Activated CD4-positive, alpha-beta T cell treated with anti-CD3 and anti-CD28 coated beads, Interleukin-2, Interleukin-4, amounts not matched to agents 100 ng/mL and 50 ng/mL, durations not matched to agents 16 hours and 8 hours (primary cell): ENCODE data around the gene CHD5.
A peak's percentile ranks its signal among the peaks of the same experiment; 100 is the strongest.

ENCODE experiments used
- DNase-seq: peaks from one replicate; pipeline ENCODE4 v3.0.0-alpha.2; 2020; ENCODE audit warnings: low spot score

CHD5 gene

GRCh38 chr1:6111991-6112689, 68.0 kb downstream of the CHD5 start:
- no peak for DNase-seq

GRCh38 chr1:6111571-6111970, 68.5 kb downstream of the CHD5 start:
- no peak for DNase-seq

GRCh38 chr1:6110326-6110725, 69.8 kb downstream of the CHD5 start:
- DNase-seq: no peak

DNA sequence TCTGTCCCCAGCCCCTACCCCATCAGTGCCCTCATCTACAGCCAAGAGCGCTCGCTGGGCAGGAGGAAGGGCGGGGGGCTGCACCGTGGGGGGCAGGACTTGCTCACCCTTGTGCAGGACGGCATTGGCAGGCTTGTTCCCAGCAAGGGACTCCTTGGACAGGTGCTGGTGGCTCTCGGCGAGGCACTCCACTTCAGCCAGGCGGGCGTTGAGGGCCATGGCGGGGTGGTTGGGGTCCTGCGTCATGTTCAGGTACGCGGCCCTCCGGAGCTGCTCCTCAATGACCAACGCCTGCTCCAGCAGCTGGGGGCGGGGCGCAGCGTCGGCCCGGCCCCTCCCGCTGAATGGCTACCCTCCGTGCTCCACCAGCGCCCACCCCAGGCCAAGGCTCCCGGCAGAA, 70.4 kb downstream of the CHD5 start:
- DNase-seq: no peak

GRCh38 chr1:6108937-6109614, 71.0 kb downstream of the CHD5 start:
- DNase-seq: peak; percentile 42

DNA sequence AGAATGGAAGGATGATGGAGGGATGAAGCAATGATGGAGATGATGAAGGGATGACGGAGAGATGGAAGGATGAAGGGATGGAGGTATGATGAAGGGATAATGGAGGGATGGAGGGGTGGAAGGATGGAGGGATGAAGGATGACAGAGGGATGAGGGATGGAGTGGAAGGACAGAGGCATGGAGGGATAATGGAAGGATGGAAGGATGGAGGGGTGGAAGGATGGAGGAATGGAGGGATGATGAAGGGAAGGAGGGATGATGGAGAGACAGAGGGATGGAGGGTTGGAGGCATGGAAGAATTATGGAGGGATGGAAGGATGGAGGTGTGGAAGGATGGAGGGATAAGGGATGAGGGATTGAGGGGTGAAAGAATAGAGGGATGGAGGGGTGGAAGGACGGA, 71.6 kb downstream of the CHD5 start:
- DNase-seq: no peak

DNA sequence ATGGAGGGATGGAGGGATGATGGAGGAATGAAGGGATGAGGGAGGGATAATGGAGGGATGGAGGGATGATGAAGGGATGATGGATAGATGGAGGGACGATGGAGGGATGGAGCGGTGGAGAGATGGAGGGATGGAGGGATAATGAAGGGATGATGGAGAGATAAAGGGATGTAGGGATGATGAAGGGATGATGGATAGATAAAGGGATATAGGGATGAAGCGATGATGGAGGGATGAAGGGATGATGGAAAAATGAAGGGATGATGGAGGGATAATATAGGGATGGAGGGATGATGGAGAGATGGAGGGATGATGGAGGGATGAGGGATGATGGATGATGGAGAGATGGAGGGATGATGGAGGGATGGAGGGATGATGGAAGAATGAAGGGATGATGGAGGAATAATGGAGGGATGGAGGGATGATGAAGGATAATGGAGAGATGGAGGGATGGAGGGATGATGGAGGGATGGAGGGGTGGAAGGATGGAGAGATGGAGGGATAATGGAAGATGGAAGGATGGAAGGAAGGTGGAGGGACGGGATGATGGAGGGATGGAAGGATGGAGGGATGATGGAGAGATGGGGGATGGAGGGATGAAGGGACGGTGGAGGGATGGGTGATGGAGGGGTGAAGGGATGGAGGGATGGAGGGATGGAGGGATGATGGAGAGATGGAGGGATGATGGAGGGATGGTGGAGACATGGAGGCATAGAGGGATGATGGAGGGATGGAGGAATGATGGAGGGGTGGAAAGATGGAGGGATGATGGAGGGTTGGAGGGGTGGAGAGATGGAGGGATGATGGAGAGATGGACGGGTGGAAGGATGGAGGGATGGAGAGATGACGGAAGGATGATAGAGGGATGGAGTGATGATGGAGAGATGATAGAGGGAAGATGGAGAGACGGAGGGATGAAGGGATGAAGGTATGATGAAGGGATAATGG, 72.4 kb downstream of the CHD5 start:
- no peak for DNase-seq

- no peak for DNase-seq
Measured at GRCh38 chr1:6106977-6107376, 73.1 kb downstream of the CHD5 start.

DNA sequence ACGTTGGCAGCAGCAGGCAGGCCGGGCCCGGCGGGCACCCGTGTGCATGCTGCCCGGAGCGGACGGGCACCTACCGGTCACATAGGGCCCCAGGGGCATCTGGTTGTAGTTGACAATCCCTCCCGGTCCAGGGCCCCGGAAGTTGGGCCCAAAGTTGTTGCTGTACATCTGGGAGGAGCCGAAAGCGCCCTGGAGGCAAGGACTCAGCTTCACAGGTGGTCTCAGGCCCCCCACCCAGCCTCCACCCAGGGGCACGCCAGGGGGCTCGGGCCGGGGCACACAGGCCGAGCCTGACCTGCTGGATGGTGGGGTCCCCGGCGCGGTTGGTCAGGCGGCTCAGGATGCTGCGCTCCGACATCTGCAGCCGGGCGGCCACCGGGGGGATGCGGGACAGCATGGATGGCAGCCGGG, 73.8 kb downstream of the CHD5 start:
- no peak for DNase-seq

DNA sequence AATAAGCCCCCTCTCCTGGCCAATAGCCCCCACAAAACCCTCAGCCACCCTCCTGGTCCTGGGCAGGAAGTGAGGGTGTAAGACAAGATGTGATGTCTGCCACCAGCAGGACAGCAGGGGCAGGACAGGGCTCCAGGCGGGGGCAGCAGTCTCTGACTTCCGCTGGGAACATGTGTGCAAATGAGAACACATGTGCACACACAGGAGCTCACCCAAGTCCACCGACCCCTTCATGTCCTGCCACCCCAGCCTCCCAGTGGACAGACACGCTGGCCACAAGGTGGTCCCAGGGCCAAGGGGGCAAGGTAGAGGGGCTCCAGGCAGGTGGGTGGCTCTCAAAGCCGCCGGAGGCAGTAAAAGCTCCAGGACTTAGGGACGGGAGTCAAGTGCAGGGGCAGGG, 74.4 kb downstream of the CHD5 start:
- DNase-seq: no peak

DNA sequence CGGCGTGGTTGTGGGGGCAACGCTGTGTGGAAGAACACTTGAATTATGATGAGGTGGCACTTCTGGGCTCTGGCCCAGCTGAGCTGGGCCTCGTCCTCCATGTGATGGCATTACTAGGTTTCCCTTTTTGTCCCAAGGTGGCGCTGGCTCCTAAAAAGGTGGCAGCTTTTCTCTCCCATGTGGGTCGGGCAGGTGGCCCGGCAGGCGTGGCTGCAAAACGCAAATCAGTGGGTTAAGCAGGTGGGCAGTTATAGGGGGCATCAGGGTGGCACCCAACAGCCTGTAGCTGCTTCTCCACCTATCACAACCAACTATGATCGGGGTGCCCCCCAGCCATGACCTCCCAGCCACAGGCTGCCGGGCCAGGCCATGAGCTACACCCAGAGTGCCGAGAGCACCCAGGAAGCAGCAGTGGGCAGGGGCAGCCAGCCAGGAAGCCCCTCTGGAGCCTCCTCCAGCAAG, 74.9 kb downstream of the CHD5 start:
- no peak for DNase-seq

DNA sequence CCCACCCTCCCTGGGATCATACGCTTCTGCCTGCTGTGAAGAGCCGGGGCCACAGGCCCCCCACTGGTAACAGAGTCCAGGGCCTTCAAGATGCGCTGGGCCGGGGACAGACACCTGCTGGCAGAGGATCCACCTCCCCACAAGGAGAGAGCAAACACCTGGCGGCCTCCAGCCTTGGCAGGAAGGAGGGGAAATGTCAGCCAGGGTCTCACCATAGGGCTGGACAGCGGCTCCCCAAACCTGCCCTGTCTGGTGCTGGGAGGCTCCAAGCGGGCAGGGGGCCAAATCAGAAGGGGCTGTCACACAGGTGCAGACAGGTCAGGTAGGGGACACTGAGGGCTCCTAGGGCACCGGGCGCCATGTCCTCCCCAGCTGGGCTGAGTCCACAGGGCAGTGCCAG, 75.5 kb downstream of the CHD5 start:
- DNase-seq: no peak

- no peak for DNase-seq
Measured at GRCh38 chr1:6103854-6104530, 76.1 kb downstream of the CHD5 start.

GRCh38 chr1:6103111-6103853, 76.8 kb downstream of the CHD5 start:
- no peak for DNase-seq

DNA sequence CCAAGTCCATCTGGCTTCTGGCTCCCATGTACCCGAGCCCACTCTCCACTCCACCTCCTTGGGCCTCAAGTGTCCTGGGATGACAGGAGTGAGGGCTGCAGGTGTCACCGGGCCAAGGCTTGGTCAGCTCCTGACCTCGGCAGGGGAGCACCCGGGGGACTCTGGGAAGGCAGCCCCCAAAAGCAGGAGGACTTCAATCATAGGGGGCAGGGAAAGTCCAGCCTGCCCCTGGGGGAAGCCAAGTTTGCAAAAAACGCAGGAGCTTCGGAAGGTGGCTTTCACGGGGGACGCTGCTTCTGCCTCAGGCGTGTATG, 77.6 kb downstream of the CHD5 start:
- DNase-seq: no peak

- DNase-seq: no peak
Measured at GRCh38 chr1:6101826-6102531, 78.1 kb downstream of the CHD5 start.

DNA sequence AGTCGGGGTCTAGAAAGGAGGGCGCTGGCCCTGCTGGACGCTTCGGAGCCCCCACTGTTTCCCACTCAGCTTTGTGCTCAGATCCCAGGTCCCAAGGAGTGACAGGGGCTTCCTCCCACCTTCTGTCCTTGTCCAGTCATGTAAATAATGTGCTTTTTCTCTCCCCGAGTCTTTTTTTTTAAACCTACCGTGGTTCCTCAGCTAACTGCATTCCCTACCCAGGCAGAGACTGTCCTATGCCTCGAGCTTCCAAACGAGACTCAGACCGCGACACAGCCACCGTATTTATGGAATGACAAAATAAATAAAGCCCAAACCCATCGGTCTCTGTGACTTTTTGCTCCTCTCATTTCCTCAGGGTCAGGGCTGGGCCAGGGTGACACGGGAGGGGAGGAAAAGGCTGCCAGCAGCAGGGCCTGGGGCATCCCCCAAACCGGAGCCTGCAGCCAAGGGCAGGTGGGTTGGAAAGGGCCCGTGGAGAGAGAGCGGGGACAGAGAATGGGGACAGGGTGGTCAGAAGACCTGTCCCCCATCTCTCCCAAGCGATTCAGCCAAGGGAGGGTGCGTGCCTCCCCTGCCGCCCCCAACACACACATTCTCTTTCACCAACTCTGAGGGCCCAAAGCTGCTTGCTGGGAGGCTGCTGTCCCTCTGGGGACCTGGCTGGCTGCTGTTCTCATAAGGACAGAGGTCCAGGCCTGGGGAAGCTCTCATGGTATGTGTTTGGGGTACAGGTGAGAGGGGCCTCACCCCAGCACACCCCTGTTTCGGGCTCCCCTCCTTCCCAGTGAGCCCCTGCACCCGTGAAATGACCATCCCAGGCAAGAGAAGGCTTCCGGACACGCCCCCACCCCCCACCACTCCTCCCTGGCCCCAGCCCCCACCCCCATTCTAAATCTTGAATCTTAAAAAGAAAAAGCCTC, 79.0 kb downstream of the CHD5 start:
- DNase-seq: peak; percentile 23

GRCh38 chr1:6099787-6100765, 80.0 kb downstream of the CHD5 start:
- no peak for DNase-seq

DNA sequence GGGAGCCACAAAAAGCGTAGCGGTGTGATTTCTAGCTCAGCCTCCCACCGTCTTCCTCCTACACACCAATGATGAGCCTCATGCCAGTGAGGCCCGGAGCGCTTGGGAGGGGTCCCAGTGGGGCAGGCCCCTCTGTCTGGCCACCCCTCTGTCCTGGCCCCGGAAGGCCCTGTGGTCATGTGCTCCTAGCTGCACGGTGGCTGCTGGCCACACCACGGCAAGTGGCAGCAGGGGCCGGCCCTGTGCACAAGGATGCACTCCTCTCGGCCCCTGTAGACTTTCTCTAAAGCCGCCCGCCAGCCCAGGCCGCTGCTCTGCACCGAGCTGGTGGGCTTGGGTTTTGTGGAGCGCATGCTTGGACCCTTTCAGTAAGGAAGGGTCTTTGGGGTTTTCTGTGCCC, 80.8 kb downstream of the CHD5 start:
- no peak for DNase-seq
